H1 (cell line): ENCODE measurements around the gene LIPE. TPM values are rescaled to one million over a fixed set of nuclear protein-coding genes. Genes with fewer than 3 reads are reported as not detected.

Experiments used
- ATF2 ChIP-seq: IDR thresholded peaks from 2 replicates; pipeline ENCODE4 v1.6.1; 2012; ENCODE audit warnings: low read length, inconsistent platforms
- CBX8 ChIP-seq: fragments of 300-800, 300-1000 bp; sonication (generic); IDR thresholded peaks from 2 replicates; pipeline ENCODE4 v1.7.1; 2016; ENCODE audit warnings: low read depth, low read length, borderline replicate concordance
- HDAC2 ChIP-seq, 2 experiments: fragments of 300-600 bp in 1 of 2; sonication (generic) in 1 of 2; IDR thresholded peaks; 2 replicates each; pipeline ENCODE4 v1.6.1; 2011 to 2012; ENCODE audit warnings: low read depth in 2 of 2, low read length in 2 of 2, mild to moderate bottlenecking in 2 of 2, moderate library complexity in 2 of 2, borderline replicate concordance in 1 of 2, inconsistent platforms in 1 of 2
- TAF7 ChIP-seq: optimal IDR thresholded peaks from 2 replicates; pipeline ENCODE3; 2011; ENCODE audit warnings: low read depth, mild to moderate bottlenecking, inconsistent platforms, low read length, moderate library complexity, borderline replicate concordance
- polyA plus RNA-seq, 7 experiments: library from polyadenylated mRNA; depleted of rRNA in 3 of 7; stranded (reverse) in 5 of 7; unstranded in 2 of 7; fragments of >200 nt in 5 of 7; fragments of 200-250 nt in 2 of 7; gene quantifications; 1 replicate in 5 of 7; 2 replicates in 1 of 7; 4 replicates in 1 of 7; pipeline versions ENCODE4 v1.2.1 to v1.2.3, GENCODE V29; 2011 to 2013; ENCODE audit warnings: missing spikeins in 2 of 7, mixed read lengths in 2 of 7
- total RNA-seq: library from RNA; stranded (reverse); fragmentation: NEBNext Ultra II Directional; extraction: Animal tissue kit (Norgen Biotek cat#: 25700); gene quantifications from 2 replicates; pipeline ENCODE4 v1.2.1, GENCODE V29; 2021

Gene LIPE
- total and polyA plus RNA-seq, 2 of the 8 experiments (the other 6 are each of a cell fraction or from before 2014, with no cell fraction given): 8.7 to 15.9 TPM

- no peak for TF ChIP-seq HDAC2 (IDR thresholded peaks at IDR 0.05; ENCODE audit: borderline replicate concordance in 1 of 2, low read depth in 2 of 2, low read length in 2 of 2)
- TF ChIP-seq ATF2: no peak
- no peak for TF ChIP-seq TAF7
- no peak for TF ChIP-seq CBX8
Observed at GRCh38 chr19:42466521-42467182, 39.5 kb upstream of the LIPE start (continued).
